Astrocyte of the spinal cord (primary cell): ENCODE results near the gene IFNK.

ENCODE experiments used
- DNase-seq: peaks from one replicate; pipeline ENCODE4 v3.0.0; 2011; ENCODE audit warnings: low read depth, low spot score
- H3K4me3 ChIP-seq: 2 replicates; pipeline ENCODE4 v1.5.1; 2011; ENCODE audit warnings: low read depth, mild to moderate bottlenecking, low read length, moderate library complexity
- in situ Hi-C: cut with HindIII; loops from 2 replicates; pipeline ENCODE4 v1.10.0; 2017; ENCODE audit warnings: low sequenced_read_pairs
- TF ChIP-seq, protein P1 (sequence below): IDR thresholded peaks from 2 replicates; pipeline ENCODE4 v1.5.1; 2012; ENCODE audit warnings: low read depth, mild to moderate bottlenecking, low read length, inconsistent platforms

Gene IFNK

DNA sequence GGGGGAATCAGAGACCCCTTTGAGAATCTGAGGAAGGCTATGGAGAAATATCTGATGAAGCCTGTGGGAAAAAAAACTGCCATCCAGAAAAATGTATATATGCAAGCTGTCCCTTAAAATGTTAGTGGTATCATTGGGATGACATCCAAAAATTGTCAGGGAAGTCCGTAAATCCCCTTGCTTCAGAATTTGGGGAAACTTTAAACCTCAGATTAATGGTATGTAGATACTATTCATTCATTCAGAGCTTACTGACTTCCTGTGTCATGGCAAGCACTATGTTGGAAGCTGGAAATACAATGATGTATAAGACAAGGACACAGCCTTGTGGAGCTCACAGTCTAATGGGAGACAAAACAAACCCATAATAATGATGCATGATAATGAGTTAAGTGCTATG, 16.4 kb downstream of the IFNK start:
- in situ Hi-C loops = no loop called here
- H3K4me3 ChIP-seq = no peak overlapping the region
- TF ChIP-seq, protein P1, sequence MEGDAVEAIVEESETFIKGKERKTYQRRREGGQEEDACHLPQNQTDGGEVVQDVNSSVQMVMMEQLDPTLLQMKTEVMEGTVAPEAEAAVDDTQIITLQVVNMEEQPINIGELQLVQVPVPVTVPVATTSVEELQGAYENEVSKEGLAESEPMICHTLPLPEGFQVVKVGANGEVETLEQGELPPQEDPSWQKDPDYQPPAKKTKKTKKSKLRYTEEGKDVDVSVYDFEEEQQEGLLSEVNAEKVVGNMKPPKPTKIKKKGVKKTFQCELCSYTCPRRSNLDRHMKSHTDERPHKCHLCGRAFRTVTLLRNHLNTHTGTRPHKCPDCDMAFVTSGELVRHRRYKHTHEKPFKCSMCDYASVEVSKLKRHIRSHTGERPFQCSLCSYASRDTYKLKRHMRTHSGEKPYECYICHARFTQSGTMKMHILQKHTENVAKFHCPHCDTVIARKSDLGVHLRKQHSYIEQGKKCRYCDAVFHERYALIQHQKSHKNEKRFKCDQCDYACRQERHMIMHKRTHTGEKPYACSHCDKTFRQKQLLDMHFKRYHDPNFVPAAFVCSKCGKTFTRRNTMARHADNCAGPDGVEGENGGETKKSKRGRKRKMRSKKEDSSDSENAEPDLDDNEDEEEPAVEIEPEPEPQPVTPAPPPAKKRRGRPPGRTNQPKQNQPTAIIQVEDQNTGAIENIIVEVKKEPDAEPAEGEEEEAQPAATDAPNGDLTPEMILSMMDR = no peak
- DNase-seq = no peak

DNA sequence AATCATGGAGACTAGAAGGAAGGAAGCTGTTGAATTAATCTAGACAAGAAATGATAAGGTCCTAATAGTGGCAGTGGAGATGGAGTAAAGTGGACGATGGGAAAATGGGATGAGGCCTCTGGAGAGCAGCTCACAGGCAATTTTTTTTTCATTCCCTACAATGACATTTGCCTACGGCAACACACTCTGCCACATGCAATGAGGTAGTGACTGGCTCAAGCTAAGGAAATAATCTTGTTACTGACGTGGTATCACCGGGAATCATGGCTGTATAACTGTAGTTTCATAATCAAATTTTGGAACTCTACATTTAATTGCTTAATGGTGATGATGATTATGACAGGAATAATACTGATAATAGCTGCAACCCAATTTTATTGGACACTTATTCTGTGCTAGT, 17.6 kb downstream of the IFNK start:
- H3K4me3 ChIP-seq = no peak overlapping the region
- DNase-seq = no peak
- in situ Hi-C loops = no loop called here
- TF ChIP-seq, protein P1 = no peak

DNA sequence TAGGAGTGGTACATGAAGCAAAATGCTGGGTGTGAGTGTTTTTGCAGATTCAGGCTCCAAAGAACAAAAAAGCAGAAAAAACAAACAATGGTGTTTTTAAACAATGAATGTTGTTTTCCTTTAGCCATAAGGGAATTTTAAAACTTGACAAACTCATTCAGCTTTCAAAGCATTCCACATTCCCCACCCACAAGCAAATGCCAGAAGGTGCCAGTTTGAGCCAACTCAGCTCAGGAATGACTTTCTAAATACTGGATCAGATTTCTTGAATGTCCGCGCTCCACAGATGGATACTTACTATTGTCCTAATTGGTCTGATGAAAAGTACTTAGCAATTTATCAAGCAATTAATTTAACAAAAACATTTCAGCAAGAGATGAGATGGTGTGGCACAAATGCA, 18.4 kb downstream of the IFNK start:
- no peak overlapping the region for H3K4me3 ChIP-seq
- in situ Hi-C loops = no loop called here
- TF ChIP-seq, protein P1 = no peak
- no peak for DNase-seq

- in situ Hi-C loops = no loop called here
- no peak for DNase-seq
- no peak overlapping the region for H3K4me3 ChIP-seq
- TF ChIP-seq, protein P1 = no peak
Measured at GRCh38 chr9:27545471-27545870, 21.4 kb downstream of the IFNK start.

DNA sequence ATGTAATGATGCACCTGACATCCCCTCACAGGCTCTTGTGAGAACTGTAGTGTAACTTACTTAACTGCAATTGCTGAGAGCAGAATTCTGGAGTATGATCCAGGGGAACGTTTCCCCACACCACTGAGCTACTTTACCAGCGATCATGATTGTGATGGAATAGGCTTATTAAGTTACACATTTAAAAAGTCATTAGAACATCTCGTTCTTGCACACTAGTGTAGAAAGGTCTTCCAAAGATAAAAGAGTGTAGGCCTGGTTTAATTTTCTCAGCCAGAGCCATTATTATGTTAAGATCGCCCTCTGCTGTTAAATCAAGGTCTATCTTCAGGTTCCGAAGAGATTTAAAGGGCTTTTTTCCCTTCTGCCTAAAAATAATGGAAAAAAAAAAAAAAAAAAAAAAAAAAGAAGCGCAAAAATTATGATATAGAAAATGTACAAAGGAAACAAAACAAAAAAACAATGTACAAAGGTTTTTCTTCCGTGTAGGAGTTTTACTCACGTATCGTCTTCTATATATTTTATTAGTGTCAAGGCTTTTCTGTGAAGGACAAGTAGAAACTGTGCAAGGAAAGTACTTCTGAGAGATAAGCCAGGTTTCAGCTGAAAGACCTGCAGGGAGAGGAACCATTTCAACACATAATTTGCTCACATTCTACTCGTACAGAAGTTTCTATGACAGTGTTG, 24.1 kb downstream of the IFNK start:
- no peak overlapping the region for H3K4me3 ChIP-seq
- in situ Hi-C loops = no loop called here
- TF ChIP-seq, protein P1 = peak; percentile 49
- DNase-seq = peak; percentile 58

DNA sequence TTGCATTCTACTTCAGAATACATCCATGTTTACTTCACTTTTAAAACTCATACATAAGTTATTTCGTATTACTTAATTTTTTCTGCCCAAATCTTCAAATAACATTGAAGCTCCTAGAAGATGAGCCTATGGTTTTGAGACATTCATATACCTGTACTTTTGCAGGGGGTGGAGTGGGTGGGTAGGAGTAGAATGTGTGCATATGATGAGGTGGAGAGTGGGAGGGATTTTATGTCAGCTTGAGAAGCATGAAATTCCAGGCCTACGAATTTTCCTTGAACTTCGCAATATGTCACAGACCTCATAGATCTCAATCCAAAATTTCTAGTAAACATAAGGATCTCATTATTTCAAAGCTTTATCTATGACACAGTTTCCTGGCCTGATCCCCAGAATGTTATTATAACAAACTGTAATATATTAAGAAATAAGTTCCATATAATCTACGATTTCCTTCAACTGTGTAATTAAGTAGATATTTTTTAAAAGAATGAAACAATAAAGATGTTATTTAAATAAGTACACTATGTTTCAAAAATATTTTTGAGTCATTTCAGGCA, 25.2 kb downstream of the IFNK start:
- in situ Hi-C loops = no loop called here
- TF ChIP-seq, protein P1 = no peak
- no peak overlapping the region for H3K4me3 ChIP-seq
- no peak for DNase-seq
